ENCODE measurements around the gene GPR35.

The GPR35 gene

GRCh38 chr2:240672701-240673190, 47.5 kb downstream of the GPR35 start:
- TF ChIP-seq, protein P1, sequence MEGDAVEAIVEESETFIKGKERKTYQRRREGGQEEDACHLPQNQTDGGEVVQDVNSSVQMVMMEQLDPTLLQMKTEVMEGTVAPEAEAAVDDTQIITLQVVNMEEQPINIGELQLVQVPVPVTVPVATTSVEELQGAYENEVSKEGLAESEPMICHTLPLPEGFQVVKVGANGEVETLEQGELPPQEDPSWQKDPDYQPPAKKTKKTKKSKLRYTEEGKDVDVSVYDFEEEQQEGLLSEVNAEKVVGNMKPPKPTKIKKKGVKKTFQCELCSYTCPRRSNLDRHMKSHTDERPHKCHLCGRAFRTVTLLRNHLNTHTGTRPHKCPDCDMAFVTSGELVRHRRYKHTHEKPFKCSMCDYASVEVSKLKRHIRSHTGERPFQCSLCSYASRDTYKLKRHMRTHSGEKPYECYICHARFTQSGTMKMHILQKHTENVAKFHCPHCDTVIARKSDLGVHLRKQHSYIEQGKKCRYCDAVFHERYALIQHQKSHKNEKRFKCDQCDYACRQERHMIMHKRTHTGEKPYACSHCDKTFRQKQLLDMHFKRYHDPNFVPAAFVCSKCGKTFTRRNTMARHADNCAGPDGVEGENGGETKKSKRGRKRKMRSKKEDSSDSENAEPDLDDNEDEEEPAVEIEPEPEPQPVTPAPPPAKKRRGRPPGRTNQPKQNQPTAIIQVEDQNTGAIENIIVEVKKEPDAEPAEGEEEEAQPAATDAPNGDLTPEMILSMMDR (IDR thresholded peaks at IDR 0.05): no peak
